Measurements from ENCODE around the gene RPL3. TPM values are rescaled to one million over a fixed set of nuclear protein-coding genes. Genes with fewer than 3 reads are reported as not detected.

The RPL3 gene
- total and polyA plus RNA-seq, 2 of the 4 experiments (the other 2 are of a cell fraction): 2,871 to 3,312 TPM

DNA sequence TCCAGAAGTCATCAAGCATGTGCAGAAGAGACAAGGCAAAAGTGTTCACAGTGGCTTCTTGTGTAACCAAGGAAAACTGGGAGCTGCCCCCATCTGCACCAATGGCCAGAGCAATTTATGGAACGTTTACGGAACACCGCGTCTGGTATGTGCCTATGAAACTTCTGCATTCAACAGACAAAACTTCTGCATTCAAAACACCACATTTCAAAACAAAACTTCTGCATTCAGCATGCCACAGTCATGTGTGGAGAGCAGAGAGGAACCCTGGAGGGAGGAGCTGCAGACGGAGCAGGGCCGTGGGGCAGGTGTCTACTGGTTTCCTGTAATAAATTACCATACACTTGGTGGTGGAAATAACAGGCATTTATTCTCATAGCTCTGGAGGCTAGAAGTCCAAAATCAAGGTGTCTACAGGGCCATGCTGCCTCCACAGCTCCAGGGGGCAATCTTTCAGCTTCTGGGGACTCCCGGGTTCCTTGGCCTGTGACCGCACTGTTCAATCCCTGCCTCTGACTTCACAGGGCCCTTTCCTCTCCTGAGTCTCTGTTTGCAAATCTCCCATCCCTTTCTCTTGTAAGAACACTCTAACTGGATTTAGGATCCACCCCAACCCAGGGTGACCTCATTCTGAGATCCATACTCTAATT is 32.2 kb downstream of the RPL3 start:
- no peaks in the 10 kb centered on the region for H3K79me1 ChIP-seq (ENCODE audit: low read depth in 1 of 2, low read length in 2 of 2)
- H3K18ac ChIP-seq (ENCODE audit: low read depth, low read length): no peak overlapping the region
- H3K27me3 ChIP-seq (ENCODE audit: control insufficient read depth, insufficient read depth, low read length): no peaks in the 10 kb centered on the region; the same call in 1 of the 2 replicates
- H4K20me1 ChIP-seq (ENCODE audit: insufficient read depth, low read length): no peaks in the 10 kb centered on the region
- H3K4ac ChIP-seq (ENCODE audit: low read depth, low read length): peak overlapping the region; percentile 50; the same call in 1 of the 2 replicates
- H4K5ac ChIP-seq (ENCODE audit: low read depth, low read length): no peak overlapping the region
- no peak overlapping the region for H4K91ac ChIP-seq (ENCODE audit: insufficient read depth, low read depth, low read length)
- ChIA-PET POLR2A (ENCODE audit: unreplicated experiment) (interaction anchor here (0.6 kb wide), 1 partner anchor 34 kb away, joined by 11 read pairs; no protein-coding TSS in a partner anchor), CTCF (no interaction called here)
- dilution Hi-C loops (cut with HindIII; ENCODE audit: low sequenced_read_pairs, unreplicated experiment) (no loop called here), in situ Hi-C loops (cut with MboI; ENCODE audit: low sequenced_read_pairs) (no loop called here), intact Hi-C loops (cut with micrococcal nuclease) (no loop called here)
- H2AFZ ChIP-seq (replicated peaks; ENCODE audit: low read length, poor library complexity): no peak overlapping the region
- H2BK120ac ChIP-seq (ENCODE audit: low read depth, low read length): peak overlapping the region; percentile 59; the same call in 1 of the 2 replicates
- H3K56ac ChIP-seq (ENCODE audit: extremely low read depth, insufficient read depth, low read length): 0 out of 2 replicates have a peak overlapping the region, but pooled peaks have one; percentile 10
- H3K36me3 ChIP-seq (ENCODE audit: control insufficient read depth, insufficient read depth, low read length): no peaks in the 10 kb centered on the region
- no peak overlapping the region for H3K23ac ChIP-seq (ENCODE audit: low read depth, low read length)
- H3K4me3 ChIP-seq (ENCODE audit: insufficient read depth, low read depth, low read length): no peak overlapping the region
- no peak for TF ChIP-seq MAFK (IDR thresholded peaks at IDR 0.05; ENCODE audit: low read depth, low read length)
- TF ChIP-seq RFX5 (IDR thresholded peaks at IDR 0.05; ENCODE audit: low read depth, low read length): no peak
- no peak for TF ChIP-seq NFE2L2 (IDR thresholded peaks at IDR 0.05; ENCODE audit: low read depth, low read length)
- no peak for TF ChIP-seq POLR2A (IDR thresholded peaks at IDR 0.05; ENCODE audit: low read depth, low read length)
- TF ChIP-seq, protein P1, sequence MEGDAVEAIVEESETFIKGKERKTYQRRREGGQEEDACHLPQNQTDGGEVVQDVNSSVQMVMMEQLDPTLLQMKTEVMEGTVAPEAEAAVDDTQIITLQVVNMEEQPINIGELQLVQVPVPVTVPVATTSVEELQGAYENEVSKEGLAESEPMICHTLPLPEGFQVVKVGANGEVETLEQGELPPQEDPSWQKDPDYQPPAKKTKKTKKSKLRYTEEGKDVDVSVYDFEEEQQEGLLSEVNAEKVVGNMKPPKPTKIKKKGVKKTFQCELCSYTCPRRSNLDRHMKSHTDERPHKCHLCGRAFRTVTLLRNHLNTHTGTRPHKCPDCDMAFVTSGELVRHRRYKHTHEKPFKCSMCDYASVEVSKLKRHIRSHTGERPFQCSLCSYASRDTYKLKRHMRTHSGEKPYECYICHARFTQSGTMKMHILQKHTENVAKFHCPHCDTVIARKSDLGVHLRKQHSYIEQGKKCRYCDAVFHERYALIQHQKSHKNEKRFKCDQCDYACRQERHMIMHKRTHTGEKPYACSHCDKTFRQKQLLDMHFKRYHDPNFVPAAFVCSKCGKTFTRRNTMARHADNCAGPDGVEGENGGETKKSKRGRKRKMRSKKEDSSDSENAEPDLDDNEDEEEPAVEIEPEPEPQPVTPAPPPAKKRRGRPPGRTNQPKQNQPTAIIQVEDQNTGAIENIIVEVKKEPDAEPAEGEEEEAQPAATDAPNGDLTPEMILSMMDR (conservative IDR thresholded peaks at IDR 0.05; ENCODE audit: low read depth, low read length): no peak
- TF ChIP-seq MAZ (IDR thresholded peaks at IDR 0.05; ENCODE audit: borderline replicate concordance, low read depth, low read length): no peak
- TF ChIP-seq MXI1 (IDR thresholded peaks at IDR 0.05; ENCODE audit: borderline replicate concordance, low read depth, low read length): no peak
- no peak for TF ChIP-seq CEBPB (IDR thresholded peaks at IDR 0.05; ENCODE audit: low read depth, low read length)
- no peak for TF ChIP-seq RAD21 (IDR thresholded peaks at IDR 0.05; ENCODE audit: low read length)
- TF ChIP-seq BHLHE40 (IDR thresholded peaks at IDR 0.05; ENCODE audit: low read depth, low read length): no peak
- no peak for TF ChIP-seq FOS (IDR thresholded peaks at IDR 0.05; ENCODE audit: low read depth, low read length)
- no peak for TF ChIP-seq SMC3 (IDR thresholded peaks at IDR 0.05; ENCODE audit: low read depth, low read length)
- no peak for TF ChIP-seq CHD1 (IDR thresholded peaks at IDR 0.05; ENCODE audit: low read depth, low read length)
- TF ChIP-seq RCOR1 (IDR thresholded peaks at IDR 0.05; ENCODE audit: insufficient replicate concordance, low read length): no peak
- H3K14ac ChIP-seq (replicated peaks; ENCODE audit: low read depth, low read length): peak overlapping the region; percentile 16; the same call in 1 of the 2 replicates
- 100% methylated on average over 1 of the region's 8 CpGs; no CpG with 5 or more reads in 1 of the 2 experiments for WGBS, 2 experiments (ENCODE audit: extremely low coverage in 2 of 2, insufficient read length in 1 of 2)
- no peak overlapping the region for H2BK15ac ChIP-seq (ENCODE audit: low read depth, low read length)
- no peak overlapping the region for H2BK5ac ChIP-seq (ENCODE audit: low read depth, low read length, poor library complexity, severe bottlenecking)
- H2AK9ac ChIP-seq (replicated peaks; ENCODE audit: low read depth, low read length, poor library complexity): no peak overlapping the region
- DNase-seq (no peak), ATAC-seq (ENCODE audit: low read depth) (peak; percentile 22)
- H4K8ac ChIP-seq (ENCODE audit: low read depth in 2 of 2, low read length in 2 of 2): no peak overlapping the region; a peak in 1 of 4 replicates
- no TSS peak for BruUV-seq (replicated peaks)
- no peak overlapping the region for H2AK5ac ChIP-seq (ENCODE audit: low read depth, low read length)
- H3K9me1 ChIP-seq (ENCODE audit: insufficient read depth, low read length): peaks cover 13% of the 10 kb centered on the region
- no peak overlapping the region for H3K27ac ChIP-seq (ENCODE audit: insufficient read depth, low read length)
- no peak overlapping the region for H3K4me2 ChIP-seq (ENCODE audit: low read depth, low read length)
- peaks cover 8% of the 10 kb centered on the region for H3K9me3 ChIP-seq (ENCODE audit: control insufficient read depth, insufficient read depth, low read length)
- H3K9ac ChIP-seq (ENCODE audit: low read depth, low read length): no peak overlapping the region
- H3K4me1 ChIP-seq (ENCODE audit: control insufficient read depth, insufficient read depth, low read length): peaks cover 28% of the 10 kb centered on the region
- H2BK20ac ChIP-seq (ENCODE audit: low read depth, low read length): peak overlapping the region; percentile 72; the same call in 1 of the 2 replicates

Measured in IMR-90 (cell line).